HEK293 (cell line): ENCODE results near the gene ACTR1B.
A peak's percentile ranks its signal among the peaks of the same experiment; 100 is the strongest.

Source experiments
- CTCF ChIA-PET: fragments of 350-600 bp; formaldehyde crosslinking; extraction: SDS; loops from one replicate; lab custom pipeline; 2021; ENCODE audit warnings: antibody characterized with exemption; lab: Yijun Ruan, JAX
- POLR2A ChIA-PET: fragments of 300-600 bp; formaldehyde crosslinking; extraction: SDS; loops from one replicate; lab custom pipeline; 2020; ENCODE audit warnings: antibody characterized with exemption, inconsistent platforms; lab: Yijun Ruan, JAX
- H3K27ac ChIP-seq: fragments of 200-500 bp; sonication (Bioruptor generic); 2 replicates; pipeline ENCODE4 v1.5.1; 2014; ENCODE audit warnings: low read depth, low read length, control low read depth, inconsistent platforms; ENCODE audit errors: extremely low read depth
- H3K36me3 ChIP-seq, 2 experiments: fragments of 200-500 bp in 1 of 2; sonication (Bioruptor generic) in 1 of 2; 1 replicate in 1 of 2; 2 replicates in 1 of 2; pipeline ENCODE4 v1.5.1; 2014 to 2017; ENCODE audit warnings: inconsistent platforms in 2 of 2, low read length in 2 of 2; ENCODE audit not compliant: control insufficient read depth in 2 of 2, insufficient read depth in 1 of 2
- H3K4me1 ChIP-seq: fragments of 200-500 bp; sonication (Bioruptor generic); 2 replicates; pipeline ENCODE4 v1.5.1; 2014; ENCODE audit warnings: mild to moderate bottlenecking, low read length, inconsistent platforms; ENCODE audit not compliant: control insufficient read depth, insufficient read depth
- H3K4me3 ChIP-seq: 2 replicates; pipeline ENCODE4 v1.5.1; 2011; ENCODE audit warnings: low read depth, mild to moderate bottlenecking, control low read depth, low read length, moderate library complexity
- H3K9me3 ChIP-seq: fragments of 200-500 bp; sonication (Bioruptor generic); 2 replicates; pipeline ENCODE4 v1.5.1; 2014; ENCODE audit warnings: low read depth, low read length, inconsistent platforms; ENCODE audit not compliant: control insufficient read depth, insufficient read depth
- AEBP2 ChIP-seq: fragments of 450-650 bp; formaldehyde crosslinking; IDR thresholded peaks from 2 replicates; pipeline ENCODE4 v1.5.1; 2016; ENCODE audit warnings: missing biosample characterization, missing genetic modification characterization, borderline replicate concordance
- ATF2 ChIP-seq: fragments of 450-650 bp; formaldehyde crosslinking; IDR thresholded peaks from 2 replicates; pipeline ENCODE4 v1.5.1; 2016; ENCODE audit warnings: missing biosample characterization, missing genetic modification characterization, low read depth
- EGR2 ChIP-seq: fragments of 450-650 bp; formaldehyde crosslinking; IDR thresholded peaks from 2 replicates; pipeline ENCODE4 v1.5.1; 2016; ENCODE audit warnings: low read depth, missing biosample characterization, missing genetic modification characterization
- ELK4 ChIP-seq: IDR thresholded peaks from 2 replicates; pipeline ENCODE4 v1.6.1; 2011; ENCODE audit warnings: mild to moderate bottlenecking, low read depth, low read length, borderline replicate concordance
- FEZF1 ChIP-seq: fragments of 450-650 bp; formaldehyde crosslinking; IDR thresholded peaks from 2 replicates; pipeline ENCODE4 v1.5.1; 2016; ENCODE audit warnings: missing biosample characterization, missing genetic modification characterization
- GLI4 ChIP-seq: fragments of 450-650 bp; formaldehyde crosslinking; IDR thresholded peaks from 2 replicates; pipeline ENCODE4 v1.5.1; 2016; ENCODE audit warnings: missing biosample characterization, missing genetic modification characterization
- KLF1 ChIP-seq: fragments of 450-650 bp; formaldehyde crosslinking; IDR thresholded peaks from 2 replicates; pipeline ENCODE4 v1.5.1; 2016; ENCODE audit warnings: missing biosample characterization, missing genetic modification characterization
- KLF10 ChIP-seq: fragments of 450-650 bp; IDR thresholded peaks from 2 replicates; pipeline ENCODE4 v1.5.1; 2018; ENCODE audit warnings: missing biosample characterization, mild to moderate bottlenecking, missing genetic modification characterization
- MEIS1 ChIP-seq: sonication (generic); formaldehyde crosslinking; IDR thresholded peaks from 2 replicates; pipeline ENCODE4 v1.8.1; 2022; ENCODE audit warnings: missing genetic modification reagents, mild to moderate bottlenecking, borderline replicate concordance
- PRDM4 ChIP-seq: fragments of 450-650 bp; formaldehyde crosslinking; IDR thresholded peaks from 2 replicates; pipeline ENCODE4 v1.5.1; 2017; ENCODE audit warnings: missing biosample characterization, missing genetic modification characterization
- SCRT2 ChIP-seq: fragments of 450-650 bp; formaldehyde crosslinking; IDR thresholded peaks from 2 replicates; pipeline ENCODE4 v1.5.1; 2016; ENCODE audit warnings: missing biosample characterization, missing genetic modification characterization
- SETDB1 ChIP-seq: IDR thresholded peaks from one replicate; pipeline ENCODE4 v1.6.1; 2017; ENCODE audit warnings: mild to moderate bottlenecking, low read length, moderate library complexity, mixed read lengths; ENCODE audit not compliant: insufficient read length
- SP3 ChIP-seq: fragments of 450-650 bp; formaldehyde crosslinking; IDR thresholded peaks from 2 replicates; pipeline ENCODE4 v1.5.1; 2016; ENCODE audit warnings: missing biosample characterization, missing genetic modification characterization
- YY1 ChIP-seq: fragments of 450-650 bp; formaldehyde crosslinking; IDR thresholded peaks from 2 replicates; pipeline ENCODE4 v1.5.1; 2018; ENCODE audit warnings: missing biosample characterization, missing genetic modification characterization
- ZBTB21 ChIP-seq: fragments of 450-650 bp; formaldehyde crosslinking; IDR thresholded peaks from 2 replicates; pipeline ENCODE4 v1.5.1; 2017; ENCODE audit warnings: missing biosample characterization, missing genetic modification characterization
- ZFHX2 ChIP-seq: fragments of 450-650 bp; formaldehyde crosslinking; conservative IDR thresholded peaks from 2 replicates; pipeline ENCODE4 v1.5.1; 2016; ENCODE audit warnings: missing biosample characterization, missing genetic modification characterization
- ZNF266 ChIP-seq: fragments of 450-650 bp; formaldehyde crosslinking; IDR thresholded peaks from 2 replicates; pipeline ENCODE4 v1.5.1; 2016; ENCODE audit warnings: missing biosample characterization, missing genetic modification characterization, low read depth
- ZNF391 ChIP-seq: fragments of 450-650 bp; formaldehyde crosslinking; IDR thresholded peaks from 2 replicates; pipeline ENCODE4 v1.5.1; 2016; ENCODE audit warnings: low read depth, missing biosample characterization, missing genetic modification characterization, borderline replicate concordance
- ZNF394 ChIP-seq: fragments of 450-650 bp; formaldehyde crosslinking; IDR thresholded peaks from 2 replicates; pipeline ENCODE4 v1.5.1; 2016; ENCODE audit warnings: missing biosample characterization, missing genetic modification characterization, mild to moderate bottlenecking, moderate library complexity, borderline replicate concordance
- ZNF404 ChIP-seq: fragments of 450-650 bp; formaldehyde crosslinking; IDR thresholded peaks from 2 replicates; pipeline ENCODE4 v1.5.1; 2017; ENCODE audit warnings: missing biosample characterization, missing genetic modification characterization
- ZNF449 ChIP-seq: fragments of 450-650 bp; formaldehyde crosslinking; IDR thresholded peaks from 2 replicates; pipeline ENCODE4 v1.5.1; 2017; ENCODE audit warnings: missing biosample characterization, mild to moderate bottlenecking, missing genetic modification characterization, moderate library complexity
- ZNF48 ChIP-seq: fragments of 450-650 bp; formaldehyde crosslinking; IDR thresholded peaks from 2 replicates; pipeline ENCODE4 v1.5.1; 2016; ENCODE audit warnings: missing biosample characterization, missing genetic modification characterization
- ZNF513 ChIP-seq: fragments of 450-650 bp; IDR thresholded peaks from 2 replicates; pipeline ENCODE4 v1.5.1; 2018; ENCODE audit warnings: missing biosample characterization, missing genetic modification characterization
- ZNF548 ChIP-seq: fragments of 450-650 bp; formaldehyde crosslinking; IDR thresholded peaks from 2 replicates; pipeline ENCODE4 v1.5.1; 2016; ENCODE audit warnings: missing biosample characterization, missing genetic modification characterization
- ZNF560 ChIP-seq: fragments of 450-650 bp; formaldehyde crosslinking; IDR thresholded peaks from 2 replicates; pipeline ENCODE4 v1.5.1; 2017; ENCODE audit warnings: missing biosample characterization, missing genetic modification characterization, borderline replicate concordance
- ZNF768 ChIP-seq: fragments of 450-650 bp; formaldehyde crosslinking; IDR thresholded peaks from 2 replicates; pipeline ENCODE4 v1.5.1; 2018; ENCODE audit warnings: missing biosample characterization, mild to moderate bottlenecking, missing genetic modification characterization
- ZNF830 ChIP-seq: fragments of 450-650 bp; IDR thresholded peaks from 2 replicates; pipeline ENCODE4 v1.5.0; 2018; ENCODE audit warnings: missing biosample characterization, missing genetic modification characterization, low read depth, mild to moderate bottlenecking, moderate library complexity
- ZNF843 ChIP-seq: fragments of 450-650 bp; formaldehyde crosslinking; IDR thresholded peaks from 2 replicates; pipeline ENCODE4 v1.5.1; 2016; ENCODE audit warnings: missing biosample characterization, missing genetic modification characterization

The ACTR1B gene

GRCh38 chr2:97663962-97664635, at the start of gene ACTR1B:
ACTR1B (minus strand) TSS chr2:97664044; CDS start chr2:97663890, 154 bp downstream.
- Histone ChIP-seq H3K9me3 (no peaks in the 10 kb centered on the region), H3K36me3 (peaks cover 0 to 21% of the 10 kb centered on the region in 2 experiments; a peak in 2 of 3 replicates), H3K4me3 (peak within 1 kb of the TSS; percentile 69), H3K27ac (peak within 1 kb of the TSS; percentile 95), H3K4me1 (0 out of 2 replicates have a peak, but pooled peaks cover 2% of the 10 kb centered on the region)
- ChIA-PET CTCF (interaction anchor here (0.9 to 3.8 kb wide), 6 partner anchors 9 to 73 kb away, joined by 4 to 35 read pairs (median 6); no protein-coding TSS in a partner anchor), POLR2A (interaction anchor here (1.1 to 7.6 kb wide), 7 partner anchors 9 to 74 kb away, joined by 3 to 183 read pairs (median 5); partner anchors contain the start of genes ANKRD36B and COX5B)
- TF ChIP-seq FEZF1 (tag by site-specific recombination) (peak; percentile 48; the same call in 1 of the 2 replicates), ZNF48 (tag by site-specific recombination) (no peak), ELK4 (no peak), AEBP2 (tag by site-specific recombination) (no peak), SCRT2 (tag by site-specific recombination) (no peak), ZFHX2 (tag by site-specific recombination) (peak; percentile 20; the same call in 1 of the 2 replicates), KLF10 (tag by site-specific recombination) (peak; percentile 25; the same call in 1 of the 2 replicates), ZBTB21 (tag by site-specific recombination) (peak; percentile 81), ZNF548 (no peak), ZNF513 (no peak), ZNF394 (tag by site-specific recombination) (no peak), PRDM4 (tag by site-specific recombination) (no peak), ZNF843 (0 out of 2 replicates have a peak, but pooled peaks have one; percentile 22), ATF2 (tag by site-specific recombination) (peak; percentile 97), GLI4 (tag by site-specific recombination) (no peak), ZNF768 (tag by site-specific recombination) (no peak), ZNF830 (tag by site-specific recombination) (no peak), MEIS1 (CRISPR knock-in tag) (no peak), ZNF449 (tag by site-specific recombination) (no peak), ZNF560 (tag by site-specific recombination) (no peak), ZNF266 (tag by site-specific recombination) (no peak), YY1 (tag by site-specific recombination) (no peak), SETDB1 (no peak), KLF1 (tag by site-specific recombination) (no peak), ZNF404 (no peak), EGR2 (tag by site-specific recombination) (no peak), SP3 (tag by site-specific recombination) (peak; percentile 82), ZNF391 (0 out of 2 replicates have a peak, but pooled peaks have one; percentile 19)
